Activated CD4-positive, alpha-beta T cell treated with anti-CD3 and anti-CD28 coated beads, Interleukin-2, amount 10 ng/mL, durations not matched to agents 24 days and 14 days (primary cell): ENCODE results near the gene SUSD2. TPM values are rescaled to one million over a fixed set of nuclear protein-coding genes. Genes with fewer than 3 reads are reported as not detected.

ENCODE experiments used
- DNase-seq: peaks from one replicate; pipeline ENCODE4 v3.0.0; 2022
- H3K27ac Mint-ChIP-seq: one replicate; pipeline ENCODE4 v1.8.0; 2022; ENCODE audit warnings: mild to moderate bottlenecking, mixed read lengths
- H3K27me3 Mint-ChIP-seq: one replicate; pipeline ENCODE4 v1.8.0; 2022; ENCODE audit warnings: mixed read lengths
- H3K36me3 Mint-ChIP-seq: one replicate; pipeline ENCODE4 v1.8.0; 2022; ENCODE audit warnings: low read depth, mild to moderate bottlenecking, mixed read lengths
- H3K4me1 Mint-ChIP-seq: one replicate; pipeline ENCODE4 v1.8.0; 2021; ENCODE audit warnings: mixed read lengths
- H3K4me3 Mint-ChIP-seq: one replicate; pipeline ENCODE4 v1.8.0; 2022; ENCODE audit warnings: mild to moderate bottlenecking, moderate library complexity, mixed read lengths
- H3K9me3 Mint-ChIP-seq: one replicate; pipeline ENCODE4 v1.8.0; 2021; ENCODE audit warnings: mixed read lengths
- intact Hi-C: fragments of 100-400 bp; cut with micrococcal nuclease; formaldehyde crosslinking; loops from one replicate; pipeline ENCODE4 v1.15.1; 2023
- total RNA-seq: library from RNA; stranded (reverse); gene quantifications from 2 replicates; pipeline ENCODE4 v1.2.3, GENCODE V29; 2022

Gene SUSD2
- total RNA-seq, 1 donor from 2014 or later: 0.75 TPM

GRCh38 chr22:24156913-24157821, 24.1 kb upstream of the SUSD2 start:
- Mint-ChIP-seq H3K27ac (peak overlapping the region; percentile 92), H3K27me3 (no peaks in the 10 kb centered on the region), H3K4me3 (peak overlapping the region; percentile 92), H3K4me1 (peaks cover 65% of the 10 kb centered on the region), H3K9me3 (no peaks in the 10 kb centered on the region), H3K36me3 (peaks cover 4% of the 10 kb centered on the region)
- DNase-seq: peak; percentile 97
- intact Hi-C loops: loop anchor here (5.0 kb wide), 2 partner anchors 50 to 400 kb away; partner anchors contain the start of genes GUCD1 and SNRPD3

- peak overlapping the region; percentile 92 for H3K4me3 Mint-ChIP-seq
These were observed 23.5 kb upstream of the SUSD2 start for GRCh38 chr22:24157822-24158135.

GRCh38 chr22:24159650-24160049, 21.6 kb upstream of the SUSD2 start:
- Mint-ChIP-seq H3K4me3 (no peak overlapping the region), H3K9me3 (no peaks in the 10 kb centered on the region), H3K4me1 (peaks cover 43% of the 10 kb centered on the region), H3K27ac (no peak overlapping the region), H3K36me3 (peaks cover 8% of the 10 kb centered on the region), H3K27me3 (no peaks in the 10 kb centered on the region)
- no peak for DNase-seq
- intact Hi-C loops: loop anchor here (5.0 kb wide), 2 partner anchors 52 to 398 kb away; partner anchors contain the start of genes GUCD1 and SNRPD3

More at GRCh38 chr22:24157822-24158135, 23.5 kb upstream of the SUSD2 start:
- intact Hi-C loops: loop anchor here (5.0 kb wide), 2 partner anchors 50 to 400 kb away; partner anchors contain the start of genes GUCD1 and SNRPD3
- Mint-ChIP-seq H3K27me3 (no peaks in the 10 kb centered on the region), H3K27ac (no peak overlapping the region), H3K9me3 (no peaks in the 10 kb centered on the region), H3K4me1 (peaks cover 62% of the 10 kb centered on the region), H3K36me3 (peaks cover 4% of the 10 kb centered on the region)
- DNase-seq: no peak

- H3K36me3 Mint-ChIP-seq: peaks cover 8% of the 10 kb centered on the region
- intact Hi-C loops: no loop called here
- no peaks in the 10 kb centered on the region for H3K27me3 Mint-ChIP-seq
- H3K4me1 Mint-ChIP-seq: peaks cover 34% of the 10 kb centered on the region
- H3K27ac Mint-ChIP-seq: no peak overlapping the region
- H3K9me3 Mint-ChIP-seq: no peaks in the 10 kb centered on the region
- H3K4me3 Mint-ChIP-seq: no peak overlapping the region
- no peak for DNase-seq
These were observed 20.7 kb upstream of the SUSD2 start for GRCh38 chr22:24160546-24160945.

DNA sequence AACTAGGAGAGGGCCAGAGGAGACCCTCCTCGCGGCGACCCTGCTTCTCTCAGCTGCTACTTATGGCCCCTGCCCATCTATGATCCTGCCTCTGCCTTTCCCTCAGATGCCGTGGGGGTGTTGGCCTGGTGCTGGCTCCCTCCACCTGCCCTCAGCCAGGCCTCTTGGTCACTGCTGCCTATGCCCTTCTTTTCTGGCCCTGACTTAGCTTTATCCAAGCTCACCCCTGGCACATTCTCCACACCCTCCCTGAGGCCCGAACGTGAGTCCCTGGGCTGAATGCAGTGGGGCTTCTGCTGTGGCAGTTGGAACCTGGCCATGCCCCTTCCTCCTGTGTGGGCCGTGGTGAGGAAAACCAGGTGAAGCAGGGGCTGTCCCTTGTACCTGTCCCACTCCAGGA, 19.8 kb upstream of the SUSD2 start:
- H3K27me3 Mint-ChIP-seq: no peaks in the 10 kb centered on the region
- peaks cover 32% of the 10 kb centered on the region for H3K4me1 Mint-ChIP-seq
- H3K9me3 Mint-ChIP-seq: no peaks in the 10 kb centered on the region
- peaks cover 8% of the 10 kb centered on the region for H3K36me3 Mint-ChIP-seq
- intact Hi-C loops: no loop called here
- no peak for DNase-seq
- H3K4me3 Mint-ChIP-seq: no peak overlapping the region
- H3K27ac Mint-ChIP-seq: no peak overlapping the region

DNA sequence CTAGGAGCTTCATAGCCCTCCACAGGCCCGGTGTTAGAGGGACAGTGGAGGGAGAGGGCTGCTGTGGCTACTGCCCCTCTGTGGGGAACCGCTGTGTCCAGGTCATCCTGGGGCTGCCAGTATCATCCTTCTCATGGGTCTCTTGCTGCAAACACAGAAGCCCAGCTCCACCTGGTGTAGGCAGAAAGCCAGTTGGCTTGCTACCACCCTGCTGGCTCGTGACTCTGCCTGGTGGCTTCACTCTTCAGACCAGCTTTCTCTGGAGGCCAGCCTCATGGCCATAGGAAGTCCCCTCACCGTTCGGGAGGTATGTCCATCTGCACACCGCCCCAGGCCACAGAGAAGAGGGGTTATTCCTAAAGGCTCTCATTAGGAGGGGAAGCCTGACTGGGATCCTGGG, 19.4 kb upstream of the SUSD2 start:
- H3K27me3 Mint-ChIP-seq: no peaks in the 10 kb centered on the region
- H3K4me3 Mint-ChIP-seq: no peak overlapping the region
- peak overlapping the region; percentile 32 for H3K27ac Mint-ChIP-seq
- peaks cover 27% of the 10 kb centered on the region for H3K4me1 Mint-ChIP-seq
- no peak for DNase-seq
- H3K9me3 Mint-ChIP-seq: no peaks in the 10 kb centered on the region
- H3K36me3 Mint-ChIP-seq: peaks cover 10% of the 10 kb centered on the region
- intact Hi-C loops: no loop called here

DNA sequence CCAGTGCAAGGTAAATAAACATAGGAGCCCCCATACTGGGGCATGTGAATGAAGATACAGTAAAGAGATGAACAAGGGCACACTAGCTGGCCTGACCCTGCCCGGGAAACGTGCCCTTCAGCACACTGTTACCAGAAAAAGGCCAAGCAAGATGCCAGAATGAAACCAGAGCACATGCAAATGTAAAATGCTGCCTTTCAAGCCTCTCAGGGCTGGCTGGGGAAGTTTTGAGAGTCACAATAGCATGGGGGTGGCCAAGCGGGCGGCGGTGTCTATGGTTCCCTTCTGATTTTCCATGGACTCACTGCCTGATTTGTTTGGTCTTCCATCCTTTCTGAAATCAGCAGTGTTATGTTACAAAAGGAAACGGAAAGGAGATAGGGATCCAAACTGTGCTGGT, 18.9 kb upstream of the SUSD2 start:
- Mint-ChIP-seq H3K36me3 (peaks cover 10% of the 10 kb centered on the region), H3K4me3 (no peak overlapping the region), H3K27ac (no peak overlapping the region), H3K4me1 (peaks cover 22% of the 10 kb centered on the region), H3K27me3 (no peaks in the 10 kb centered on the region), H3K9me3 (no peaks in the 10 kb centered on the region)
- intact Hi-C loops: no loop called here
- no peak for DNase-seq

- no peaks in the 10 kb centered on the region for H3K9me3 Mint-ChIP-seq
- intact Hi-C loops: no loop called here
- no peak overlapping the region for H3K4me3 Mint-ChIP-seq
- peak overlapping the region; percentile 15 for H3K27ac Mint-ChIP-seq
- H3K36me3 Mint-ChIP-seq: peaks cover 13% of the 10 kb centered on the region
- no peak for DNase-seq
- no peaks in the 10 kb centered on the region for H3K27me3 Mint-ChIP-seq
- H3K4me1 Mint-ChIP-seq: peaks cover 12% of the 10 kb centered on the region
These were observed 17.0 kb upstream of the SUSD2 start for GRCh38 chr22:24164243-24164642.

DNA sequence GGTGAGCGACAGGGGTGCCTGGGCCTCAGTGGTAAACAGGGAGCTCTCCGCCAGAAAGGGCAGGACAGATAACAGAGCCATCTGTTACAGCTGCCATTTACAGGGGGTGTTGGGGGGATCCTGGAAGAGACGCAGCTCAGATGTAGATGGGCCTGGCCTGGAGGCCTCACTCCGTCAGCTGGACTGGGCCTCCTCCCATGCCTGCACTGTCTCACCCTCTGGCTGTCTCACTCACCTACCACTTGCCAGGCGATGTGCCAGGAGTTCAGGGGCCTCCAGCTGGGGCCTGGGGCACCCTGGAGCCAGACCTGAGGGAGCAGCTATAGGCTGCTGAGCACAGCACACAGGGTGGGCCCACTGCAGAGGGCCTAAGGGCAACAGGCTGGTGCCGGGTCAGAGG, 16.3 kb upstream of the SUSD2 start:
- Mint-ChIP-seq H3K9me3 (no peaks in the 10 kb centered on the region), H3K4me3 (no peak overlapping the region), H3K36me3 (peaks cover 13% of the 10 kb centered on the region), H3K4me1 (peaks cover 8% of the 10 kb centered on the region), H3K27me3 (no peaks in the 10 kb centered on the region), H3K27ac (no peak overlapping the region)
- intact Hi-C loops: no loop called here
- DNase-seq: no peak

- DNase-seq: no peak
- Mint-ChIP-seq H3K4me1 (peaks cover 6% of the 10 kb centered on the region), H3K36me3 (peaks cover 13% of the 10 kb centered on the region), H3K4me3 (no peak overlapping the region), H3K27me3 (no peaks in the 10 kb centered on the region), H3K27ac (no peak overlapping the region), H3K9me3 (no peaks in the 10 kb centered on the region)
- intact Hi-C loops: no loop called here
These were observed 15.6 kb upstream of the SUSD2 start for GRCh38 chr22:24165673-24166072.

DNA sequence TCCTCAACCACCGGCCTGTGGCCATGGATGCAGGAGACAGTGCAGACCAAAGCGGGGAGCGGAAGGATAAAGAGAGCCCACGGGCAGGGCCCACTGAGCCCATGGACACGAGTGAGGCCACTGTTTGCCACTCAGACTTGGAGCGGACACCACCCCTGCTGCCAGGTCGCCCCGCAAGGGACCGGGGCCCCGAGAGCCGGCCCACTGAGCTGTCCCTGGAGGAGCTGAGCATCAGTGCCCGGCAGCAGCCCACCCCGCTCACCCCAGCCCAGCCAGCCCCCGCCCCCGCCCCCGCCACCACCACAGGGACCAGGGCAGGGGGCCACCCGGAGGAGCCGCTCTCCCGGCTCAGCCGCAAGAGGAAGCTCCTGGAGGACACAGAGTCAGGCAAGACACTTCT, 14.5 kb upstream of the SUSD2 start:
- Mint-ChIP-seq H3K9me3 (no peaks in the 10 kb centered on the region), H3K27me3 (no peaks in the 10 kb centered on the region), H3K4me3 (no peak overlapping the region), H3K27ac (no peak overlapping the region), H3K36me3 (peaks cover 16% of the 10 kb centered on the region), H3K4me1 (peaks cover 6% of the 10 kb centered on the region)
- intact Hi-C loops: no loop called here
- DNase-seq: no peak

DNA sequence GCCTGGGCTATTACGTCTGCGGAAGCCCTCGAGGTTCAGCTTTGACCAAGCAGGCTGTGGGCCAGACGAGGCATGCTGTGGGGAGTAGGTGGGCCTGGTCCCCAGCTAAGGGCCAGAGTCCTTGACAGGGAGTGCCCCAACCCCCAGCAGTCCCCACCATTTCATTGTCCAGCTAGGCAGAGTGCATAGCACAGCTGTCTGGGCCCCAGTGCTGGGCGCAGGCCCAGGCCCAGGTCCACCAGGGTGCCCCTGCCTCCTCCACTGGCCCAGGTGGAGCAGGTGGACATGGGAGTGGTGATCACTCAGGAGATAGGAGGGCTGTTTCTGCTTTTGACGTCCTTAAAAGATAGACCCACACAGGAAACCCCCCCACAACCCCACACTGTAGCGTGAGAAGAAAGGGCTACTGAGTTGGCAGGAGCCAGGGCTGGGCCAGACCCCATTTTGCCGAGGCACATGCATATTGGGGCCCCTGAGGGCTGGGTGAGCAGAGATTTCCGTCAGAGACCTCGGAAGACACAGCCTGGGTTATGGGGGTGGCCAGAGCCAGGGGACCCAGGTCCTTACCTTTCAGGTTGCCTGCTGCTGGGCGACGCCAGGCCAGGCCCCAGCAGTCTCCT, 11.7 kb upstream of the SUSD2 start:
- Mint-ChIP-seq H3K9me3 (no peaks in the 10 kb centered on the region), H3K27me3 (no peaks in the 10 kb centered on the region), H3K4me1 (no peaks in the 10 kb centered on the region), H3K4me3 (no peak overlapping the region), H3K36me3 (peaks cover 20% of the 10 kb centered on the region), H3K27ac (no peak overlapping the region)
- DNase-seq: no peak
- intact Hi-C loops: no loop called here

DNA sequence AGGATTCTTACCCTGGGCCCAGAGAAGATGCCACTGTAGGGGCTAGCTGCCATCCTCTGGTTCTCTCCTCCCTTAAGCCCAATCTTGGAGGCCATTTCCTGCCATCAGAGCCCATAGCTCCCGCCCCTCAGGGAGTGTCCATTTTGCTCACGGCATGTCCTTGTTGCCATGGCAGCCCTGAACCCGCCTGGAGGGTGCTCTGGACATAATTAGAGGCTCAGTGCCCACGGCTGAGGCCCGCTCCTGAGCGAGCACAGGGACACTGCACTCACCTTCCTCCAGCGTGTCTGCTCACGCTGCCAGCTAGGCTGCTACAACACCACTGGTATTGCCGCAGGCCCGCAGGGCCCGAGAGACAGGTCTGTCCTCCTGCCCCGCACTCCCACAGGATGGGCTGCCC, 11.1 kb upstream of the SUSD2 start:
- DNase-seq: no peak
- Mint-ChIP-seq H3K27me3 (no peaks in the 10 kb centered on the region), H3K4me1 (no peaks in the 10 kb centered on the region), H3K9me3 (no peaks in the 10 kb centered on the region), H3K4me3 (no peak overlapping the region), H3K36me3 (peaks cover 20% of the 10 kb centered on the region), H3K27ac (no peak overlapping the region)
- intact Hi-C loops: no loop called here

- Mint-ChIP-seq H3K9me3 (no peaks in the 10 kb centered on the region), H3K36me3 (peaks cover 21% of the 10 kb centered on the region), H3K4me1 (no peaks in the 10 kb centered on the region), H3K4me3 (no peak overlapping the region), H3K27ac (no peak overlapping the region), H3K27me3 (no peaks in the 10 kb centered on the region)
- no peak for DNase-seq
- intact Hi-C loops: no loop called here
These were observed 10.7 kb upstream of the SUSD2 start for GRCh38 chr22:24170632-24171031.
